ENCODE measurements around the gene CRYL1. TPM values are rescaled to one million over a fixed set of nuclear protein-coding genes. Genes with fewer than 3 reads are reported as not detected.

CRYL1 gene
- total and polyA plus RNA-seq, 2 of the 8 experiments (the other 6 are each of a cell fraction or from before 2014, with no cell fraction given): 1.9 to 6.4 TPM

DNA sequence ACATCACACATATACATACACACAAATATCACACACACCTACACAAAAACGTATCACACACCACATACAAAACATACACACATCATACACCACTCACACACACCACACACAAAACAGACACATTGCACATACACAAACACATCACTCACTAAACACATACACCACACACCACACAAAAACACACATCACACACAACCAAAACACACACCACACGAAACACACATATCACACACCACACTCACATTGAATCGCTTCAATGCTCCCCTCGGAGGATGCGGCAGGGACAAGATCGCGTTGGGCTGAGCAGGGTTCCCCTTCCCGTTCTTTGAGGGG is 131.5 kb downstream of the CRYL1 start:
- H3K27me3 ChIP-seq (replicated peaks in 1 of 4; ENCODE audit: control insufficient read depth in 3 of 4, extremely low read depth in 1 of 4, insufficient read depth in 3 of 4, low read length in 3 of 4): no peaks in the 10 kb centered on the region
- peak in 1 of 2 experiments; percentile 41 for DNase-seq (ENCODE audit: low read depth in 1 of 2, low spot score in 2 of 2)
- WGBS, 2 experiments (ENCODE audit: extremely low coverage in 1 of 2, insufficient coverage in 1 of 2, insufficient read length in 1 of 2, insufficient replicate concordance in 2 of 2, low coverage in 1 of 2, low lambda C conversion rate in 2 of 2, missing lambda C conversion rate in 1 of 2): 89 to 100% methylated on average over 1 to 8 of the region's 8 CpGs
- no peak overlapping the region for H3K27ac ChIP-seq (ENCODE audit: low read depth, low read length)
- no peak overlapping the region for H2AFZ ChIP-seq (ENCODE audit: low read length)
- ChIA-PET POLR2A (ENCODE audit: partially characterized antibody) (no interaction called here), CTCF (ENCODE audit: partially characterized antibody) (no interaction called here)
- H3K23me2 ChIP-seq (ENCODE audit: low read depth, low read length): peaks cover 26% of the 10 kb centered on the region
- H3K4ac ChIP-seq (replicated peaks; ENCODE audit: insufficient read length, low read depth, low read length): peak overlapping the region; percentile 79
- no peak overlapping the region for H4K8ac ChIP-seq (ENCODE audit: extremely low read depth, insufficient read depth, low read length)
- H3K79me2 ChIP-seq (ENCODE audit: control insufficient read depth in 1 of 2, insufficient read depth in 2 of 2, low read length in 2 of 2): no peaks in the 10 kb centered on the region
- H3K9ac ChIP-seq (replicated peaks in 1 of 4; ENCODE audit: extremely low read depth in 1 of 4, low read depth in 3 of 4, low read length in 3 of 4): no peak overlapping the region; a peak in 1 of 7 replicates
- no peak overlapping the region for H3K14ac ChIP-seq (ENCODE audit: insufficient read length)
- H3K56ac ChIP-seq (replicated peaks; ENCODE audit: insufficient read length, low read depth, low read length): peak overlapping the region; percentile 88
- peak overlapping the region; percentile 61 for H2AK5ac ChIP-seq (ENCODE audit: low read depth, low read length)
- no peak overlapping the region for H3K23ac ChIP-seq (ENCODE audit: insufficient read length)
- no peak overlapping the region for H2BK120ac ChIP-seq (replicated peaks; ENCODE audit: low read depth, low read length)
- H3K18ac ChIP-seq (ENCODE audit: extremely low read depth, low read length): no peak overlapping the region
- peaks cover 0 to 3% (median 0%) of the 10 kb centered on the region in 4 experiments; a peak in 1 of 7 replicates for H3K4me1 ChIP-seq (replicated peaks in 1 of 4; ENCODE audit: control insufficient read depth in 3 of 4, insufficient read depth in 4 of 4, low read length in 3 of 4)
- H4K5ac ChIP-seq (ENCODE audit: insufficient read length, low read depth, low read length): no peak overlapping the region
- no peak overlapping the region for H3K4me2 ChIP-seq (ENCODE audit: insufficient read depth in 1 of 2, low read depth in 2 of 2, low read length in 2 of 2)
- H3K4me3 ChIP-seq (ENCODE audit: extremely low read depth in 1 of 4, insufficient read depth in 2 of 4, low read depth in 3 of 4, low read length in 4 of 4): no peak overlapping the region
- H4K91ac ChIP-seq (replicated peaks; ENCODE audit: insufficient read length, low read length): no peak overlapping the region
- H2BK12ac ChIP-seq (ENCODE audit: low read depth, low read length): peak overlapping the region; percentile 92; the same call in 1 of the 2 replicates
- H3K9me3 ChIP-seq (ENCODE audit: insufficient read depth in 2 of 2, low read depth in 1 of 2, low read length in 1 of 2): no peaks in the 10 kb centered on the region; a peak in 1 of 4 replicates
- TF ChIP-seq POLR2AphosphoS5 (IDR thresholded peaks at IDR 0.05; ENCODE audit: low read depth, low read length) (no peak), RNF2 (IDR thresholded peaks at IDR 0.05; ENCODE audit: borderline replicate concordance, low read depth, low read length, missing control alignments, poor library complexity, severe bottlenecking) (peak; percentile 28), CBX8 (IDR thresholded peaks at IDR 0.05; ENCODE audit: borderline replicate concordance, low read depth, low read length) (no peak)
- no peaks in the 10 kb centered on the region; a peak in 1 of 8 replicates for H3K36me3 ChIP-seq (ENCODE audit: control insufficient read depth in 2 of 4, insufficient read depth in 4 of 4, low read length in 3 of 4)
- peak; percentile 24 for FAIRE-seq
- 0 out of 2 replicates have a peak overlapping the region, but pooled peaks have one; percentile 55 for H2BK15ac ChIP-seq (ENCODE audit: low read length)
- peak overlapping the region; percentile 62; the same call in 1 of the 2 replicates for H2BK20ac ChIP-seq (ENCODE audit: low read length)
- no peak overlapping the region for H2BK5ac ChIP-seq (ENCODE audit: low read depth, low read length)
- peaks cover 0 to 22% of the 10 kb centered on the region in 2 experiments for H4K20me1 ChIP-seq (replicated peaks in 1 of 2; ENCODE audit: control insufficient read depth in 1 of 2, insufficient read depth in 2 of 2, low read length in 2 of 2)
- no peaks in the 10 kb centered on the region for H3K79me1 ChIP-seq (ENCODE audit: low read depth, low read length)
